Subcutaneous adipose tissue (tissue), 4 donors: ENCODE results near the gene GFOD1. TPM values are rescaled to one million over a fixed set of nuclear protein-coding genes. Genes with fewer than 3 reads are reported as not detected.

Experiments
- CTCF ChIP-seq: fragments of 450-650 bp; IDR thresholded peaks from one replicate; pipeline ENCODE4 v1.5.1; 2016; ENCODE audit warnings: low read depth, mild to moderate bottlenecking, control low read depth, antibody characterized with exemption, moderate library complexity
- total RNA-seq, 4 donors: library from RNA; depleted of rRNA; stranded (reverse); fragments of >200 nt; gene quantifications; one replicate each; pipeline ENCODE4 v1.1.0, GENCODE V29; 2016

Gene GFOD1
- total RNA-seq, 4 donors from 2014 or later = 26.2 to 68.9 (median 29.1) TPM

- TF ChIP-seq CTCF = no peak
Observed at GRCh38 chr6:13450628-13451027, 36.8 kb downstream of the GFOD1 start.

DNA sequence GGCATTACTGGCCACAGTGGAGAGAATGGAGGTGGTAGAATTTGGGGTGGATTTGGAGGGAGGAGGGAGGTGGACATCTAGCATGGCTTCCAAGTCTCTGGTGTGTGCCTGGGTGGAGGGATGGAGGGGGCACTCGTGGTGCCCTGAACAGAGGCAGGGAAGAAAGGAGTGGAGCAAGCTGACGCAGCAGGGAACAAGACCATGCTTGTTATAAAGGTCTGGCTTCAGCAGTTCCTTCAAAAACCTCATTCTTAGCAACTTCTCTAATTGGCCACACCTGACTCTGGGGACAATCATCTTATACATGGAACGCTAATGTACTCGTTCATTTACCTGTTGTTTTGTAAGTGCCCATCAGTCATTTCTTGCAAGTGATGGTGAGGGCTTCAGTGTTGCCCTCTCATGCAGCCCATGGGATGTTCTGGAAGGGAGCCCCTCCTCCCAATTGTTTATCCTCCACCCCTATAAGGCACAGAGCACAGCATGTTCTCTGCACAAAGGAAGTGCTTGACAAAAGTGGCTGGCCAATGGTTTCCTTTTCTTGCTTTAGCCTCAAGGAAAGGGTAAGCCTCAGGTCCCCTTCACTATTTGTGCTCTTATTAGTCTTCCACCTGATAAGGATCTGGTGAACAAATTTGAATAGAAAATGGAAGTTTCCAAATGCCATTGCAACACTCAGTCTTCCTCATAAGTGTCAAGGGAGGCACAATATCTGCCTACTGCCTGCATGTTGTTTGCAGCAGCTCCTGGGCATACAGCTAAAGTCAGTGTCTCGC lies 39.3 kb downstream of the GFOD1 start:
- no peak for TF ChIP-seq CTCF

DNA sequence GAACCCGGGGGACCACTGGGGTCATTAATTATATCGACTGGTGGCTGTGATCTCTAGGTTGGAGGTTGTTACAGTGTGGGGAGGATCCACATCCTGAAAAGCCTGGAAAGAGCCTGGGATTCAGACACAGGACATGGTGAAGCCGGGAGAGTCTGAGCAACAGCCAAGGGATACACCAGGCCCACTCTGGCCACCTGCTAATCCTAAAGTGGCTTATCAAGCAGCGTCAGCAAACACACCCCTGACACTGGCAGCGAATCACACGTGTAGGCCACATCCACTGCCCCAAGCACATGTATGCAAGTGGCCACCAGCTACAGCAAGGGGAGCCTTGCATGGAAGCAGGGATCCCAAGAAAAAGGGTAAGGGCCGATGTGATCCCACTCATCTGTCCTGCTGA lies 41.0 kb downstream of the GFOD1 start:
- TF ChIP-seq CTCF = no peak

DNA sequence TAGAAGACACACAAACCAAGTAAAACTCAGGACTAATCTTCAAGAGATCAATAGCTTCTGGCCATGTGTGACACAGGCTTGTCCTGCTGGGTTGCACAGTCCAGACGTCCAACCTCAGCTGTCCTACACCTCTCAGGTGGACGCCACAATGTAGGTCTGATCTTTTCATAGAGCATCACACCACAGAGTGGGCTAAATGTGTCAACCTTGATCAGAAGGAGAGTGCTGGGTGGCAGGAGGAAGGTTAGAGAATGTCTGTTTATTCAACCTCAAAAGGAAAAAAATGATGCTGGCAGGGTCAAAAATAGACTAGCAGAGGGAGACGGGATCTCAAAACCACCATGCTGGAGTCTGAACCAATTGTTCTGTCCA lies 41.7 kb downstream of the GFOD1 start:
- no peak for TF ChIP-seq CTCF

- TF ChIP-seq CTCF = no peak
Observed at GRCh38 chr6:13445005-13445743, 42.2 kb downstream of the GFOD1 start.

DNA sequence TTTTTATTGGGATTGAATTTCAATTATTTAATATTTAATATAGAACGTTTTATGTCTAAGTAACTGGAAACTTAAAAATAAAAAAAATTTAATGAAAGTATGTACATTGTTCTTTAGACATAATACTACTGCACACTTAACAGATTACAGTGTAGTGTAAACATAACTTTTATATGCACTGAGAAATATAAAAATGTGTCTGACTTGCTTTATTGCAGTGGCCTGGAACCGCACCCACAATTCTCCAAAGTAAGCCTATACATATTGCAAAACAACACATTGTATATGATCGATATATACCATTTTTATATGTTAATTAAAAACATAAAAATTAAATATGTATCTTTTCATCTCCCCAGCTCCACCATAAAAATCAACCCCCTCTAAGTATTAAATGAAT lies 42.8 kb downstream of the GFOD1 start:
- no peak for TF ChIP-seq CTCF

DNA sequence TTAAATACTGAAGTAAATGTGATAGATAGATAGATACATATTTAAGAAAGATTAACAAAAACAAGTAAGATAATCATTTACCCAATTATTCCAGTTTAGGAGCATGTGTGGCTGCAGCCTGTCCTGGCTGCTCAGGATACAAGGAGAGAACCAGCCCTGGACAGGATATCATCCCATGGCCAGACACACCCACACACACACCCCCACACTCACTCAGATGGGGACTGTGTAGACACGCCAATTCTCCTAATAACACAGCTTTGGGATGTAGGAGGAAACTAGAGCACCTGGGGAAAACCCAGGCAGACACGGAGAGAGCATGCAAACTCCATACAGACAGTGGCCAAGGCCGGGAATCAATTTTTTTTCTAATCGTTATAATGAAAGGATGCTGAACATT lies 45.6 kb downstream of the GFOD1 start:
- TF ChIP-seq CTCF = no peak
